GM12865 (cell line): ENCODE measurements around the gene OSGEP.

ENCODE experiments used
- DNase-seq: peaks from one replicate; pipeline ENCODE4 v3.0.0; 2010; ENCODE audit warnings: low read depth
- H3K4me3 ChIP-seq: 2 replicates; pipeline ENCODE4 v1.5.1; 2011; ENCODE audit warnings: mild to moderate bottlenecking, low read depth, low read length, control low read depth
- CTCF ChIP-seq: IDR thresholded peaks from 2 replicates; pipeline ENCODE4 v1.5.1; 2011; ENCODE audit warnings: low read length, control low read depth, low read depth, inconsistent platforms; ENCODE audit not compliant: insufficient read depth; ENCODE audit errors: missing control alignments

The OSGEP gene

GRCh38 chr14:20400965-20401593 is 53.5 kb downstream of the OSGEP start:
- TF ChIP-seq CTCF, result no peak
- DNase-seq, result no peak
- H3K4me3 ChIP-seq, result no peak overlapping the region

GRCh38 chr14:20400589-20400964 is 54.0 kb downstream of the OSGEP start:
- H3K4me3 ChIP-seq, result no peak overlapping the region
- no peak for DNase-seq
- no peak for TF ChIP-seq CTCF

- DNase-seq, result no peak
- no peak for TF ChIP-seq CTCF
- H3K4me3 ChIP-seq, result no peak overlapping the region
These were observed 57.1 kb downstream of the OSGEP start for GRCh38 chr14:20397511-20397910.
